SK-N-SH (cell line): Measurements from ENCODE around the gene KASH5. TPM values are rescaled to one million over a fixed set of nuclear protein-coding genes. Genes with fewer than 3 reads are reported as not detected.
"Not testable (repeated sequence)": the region's sequence is repeated elsewhere in the genome, so short reads cannot be mapped to it uniquely, and the experiment has no call there.

Experiments
- CTCF ChIA-PET: fragments of 300-600, 350-600 bp; formaldehyde crosslinking; extraction: SDS; loops from one replicate; lab custom pipeline; 2021; lab: Yijun Ruan, JAX
- POLR2A ChIA-PET: fragments of 350-600 bp; sonication (Branson Sonifier 250); formaldehyde crosslinking; extraction: SDS; loops from one replicate; lab custom pipeline; 2020; ENCODE audit warnings: antibody characterized with exemption, inconsistent platforms; lab: Yijun Ruan, JAX
- DNase-seq: peaks from one replicate; pipeline ENCODE4 v3.0.0; 2012
- H2AFZ ChIP-seq: fragments of 200-600 bp; sonication (generic); 2 replicates; pipeline ENCODE4 v1.8.1; 2016; ENCODE audit warnings: antibody characterized with exemption, mild to moderate bottlenecking, low read depth
- H3F3A ChIP-seq: fragments of 200-600 bp; sonication (generic); replicated peaks from 2 replicates; pipeline ENCODE3; 2016; ENCODE audit warnings: antibody characterized with exemption, mild to moderate bottlenecking; ENCODE audit not compliant: insufficient read depth
- H3K27ac ChIP-seq, 2 experiments: fragments of 200-500 bp in 1 of 2; fragments of 200-600 bp in 1 of 2; sonication (Bioruptor generic) in 1 of 2; sonication (generic), shearing (Covaris generic) in 1 of 2; 2 replicates each; pipeline versions ENCODE4 v1.5.1 to v1.6.1; 2014 to 2016; ENCODE audit warnings: low read depth in 2 of 2, inconsistent platforms in 1 of 2, low read length in 1 of 2, mild to moderate bottlenecking in 1 of 2, mixed read lengths in 1 of 2
- H3K27me3 ChIP-seq: fragments of 200-600 bp; sonication (generic), shearing (Covaris generic); 2 replicates; pipeline ENCODE4 v1.6.1; 2016; ENCODE audit warnings: mixed run types; ENCODE audit not compliant: insufficient read depth
- H3K36me3 ChIP-seq, 2 experiments: fragments of 200-500 bp in 1 of 2; fragments of 200-600 bp in 1 of 2; sonication (Bioruptor generic) in 1 of 2; sonication (generic) in 1 of 2; replicated peaks in 1 of 2; 2 replicates each; pipeline versions ENCODE3 to v1.5.1; 2014 to 2016; ENCODE audit warnings: low read length in 1 of 2, mild to moderate bottlenecking in 1 of 2; ENCODE audit not compliant: insufficient read depth in 2 of 2, control insufficient read depth in 1 of 2
- H3K4me1 ChIP-seq, 2 experiments: fragments of 200-500 bp in 1 of 2; fragments of 200-600 bp in 1 of 2; sonication (Bioruptor generic) in 1 of 2; sonication (generic), shearing (Covaris generic) in 1 of 2; 2 replicates each; pipeline versions ENCODE4 v1.5.1 to v1.6.1; 2014 to 2016; ENCODE audit warnings: low read depth in 1 of 2, low read length in 1 of 2, mixed run types in 1 of 2; ENCODE audit not compliant: insufficient read depth in 2 of 2, control insufficient read depth in 1 of 2
- H3K4me2 ChIP-seq: fragments of 200-600 bp; sonication (generic), shearing (Covaris generic); 2 replicates; pipeline ENCODE4 v1.6.1; 2017; ENCODE audit warnings: mixed run types
- H3K4me3 ChIP-seq, 2 experiments: fragments of 200-500 bp in 1 of 2; fragments of 200-600 bp in 1 of 2; sonication (Bioruptor generic) in 1 of 2; sonication (generic), shearing (Covaris generic) in 1 of 2; 2 replicates each; pipeline versions ENCODE4 v1.5.1 to v1.8.1; 2014 to 2016; ENCODE audit warnings: low read depth in 2 of 2, inconsistent platforms in 1 of 2, low read length in 1 of 2, mild to moderate bottlenecking in 1 of 2, mixed read lengths in 1 of 2, moderate library complexity in 1 of 2
- H3K79me2 ChIP-seq: fragments of 200-600 bp; sonication (generic); 2 replicates; pipeline ENCODE4 v1.8.1; 2017; ENCODE audit warnings: mild to moderate bottlenecking; ENCODE audit not compliant: insufficient read depth
- H3K9ac ChIP-seq: fragments of 200-600 bp; sonication (generic); 2 replicates; pipeline ENCODE4 v1.6.1; 2017; ENCODE audit warnings: mixed run types
- H3K9me2 ChIP-seq: fragments of 200-600 bp; sonication (generic); 2 replicates; pipeline ENCODE4 v1.6.1; 2017; ENCODE audit warnings: mixed run types
- H3K9me3 ChIP-seq: fragments of 200-600 bp; sonication (generic); 2 replicates; pipeline ENCODE4 v1.6.1; 2017; ENCODE audit warnings: mixed run types, mild to moderate bottlenecking, moderate library complexity
- H4K20me1 ChIP-seq: fragments of 200-600 bp; sonication (generic); 2 replicates; pipeline ENCODE4 v1.6.1; 2017; ENCODE audit warnings: mild to moderate bottlenecking, mixed run types; ENCODE audit not compliant: insufficient read depth
- ELF1 ChIP-seq: IDR thresholded peaks from 2 replicates; pipeline ENCODE4 v1.4.0; 2012
- EP300 ChIP-seq, 2 experiments: IDR thresholded peaks; 2 replicates each; pipeline versions ENCODE4 v1.4.0 to v1.6.1; 2012; ENCODE audit warnings: borderline replicate concordance in 1 of 2, low read depth in 1 of 2, low read length in 1 of 2
- FOXJ3 ChIP-seq: sonication (generic); formaldehyde crosslinking; IDR thresholded peaks from 2 replicates; pipeline ENCODE4 v1.5.1; 2020; ENCODE audit warnings: mild to moderate bottlenecking, missing genetic modification reagents
- FOXM1 ChIP-seq: IDR thresholded peaks from 2 replicates; pipeline ENCODE4 v1.4.0; 2012; ENCODE audit warnings: low read depth, mild to moderate bottlenecking
- MXI1 ChIP-seq: IDR thresholded peaks from 2 replicates; pipeline ENCODE4 v1.6.1; 2012; ENCODE audit warnings: mild to moderate bottlenecking, low read depth, low read length, improper control_type of control experiment
- NFIC ChIP-seq: IDR thresholded peaks from 2 replicates; pipeline ENCODE4 v1.4.0; 2012; ENCODE audit warnings: borderline replicate concordance
- PBX3 ChIP-seq: IDR thresholded peaks from 2 replicates; pipeline ENCODE4; 2012
- POLR2AphosphoS5 ChIP-seq: IDR thresholded peaks from 2 replicates; pipeline ENCODE4 v1.6.1; 2012; ENCODE audit warnings: low read depth, low read length
- RCOR1 ChIP-seq: fragments of 150-350 bp; IDR thresholded peaks from 2 replicates; pipeline ENCODE4 v1.6.1; 2017; ENCODE audit warnings: antibody characterized with exemption, low read length
- SMC3 ChIP-seq: IDR thresholded peaks from 2 replicates; pipeline ENCODE4 v1.6.1; 2012; ENCODE audit warnings: low read depth, low read length, improper control_type of control experiment
- TEAD4 ChIP-seq: IDR thresholded peaks from 2 replicates; pipeline ENCODE4 v1.4.0; 2012; ENCODE audit warnings: mild to moderate bottlenecking, borderline replicate concordance; ENCODE audit not compliant: insufficient read depth
- ZBTB33 ChIP-seq: IDR thresholded peaks from 2 replicates; pipeline ENCODE4 v1.4.0; 2012; ENCODE audit warnings: low read depth, borderline replicate concordance
- WGBS: methylation state at CpG from one replicate; pipeline ENCODE4 v1.1.6; 2017; ENCODE audit warnings: low lambda C conversion rate; 5-methylcytosine and 5-hydroxymethylcytosine counted together
- polyA plus RNA-seq, 3 experiments: library from polyadenylated mRNA; depleted of rRNA; stranded (reverse); fragments of >200 nt; gene quantifications; 2 replicates each; pipeline ENCODE4 v1.2.3, GENCODE V29; 2012
- TF ChIP-seq, protein P1 (sequence below): fragments of 200-600 bp; sonication (generic); IDR thresholded peaks from 2 replicates; pipeline ENCODE4 v1.6.1; 2017; ENCODE audit warnings: antibody characterized with exemption, mild to moderate bottlenecking, moderate library complexity

KASH5 gene
- polyA plus RNA-seq, 1 of the 3 experiments (the other 2 are of a cell fraction), result 0.20 TPM

DNA sequence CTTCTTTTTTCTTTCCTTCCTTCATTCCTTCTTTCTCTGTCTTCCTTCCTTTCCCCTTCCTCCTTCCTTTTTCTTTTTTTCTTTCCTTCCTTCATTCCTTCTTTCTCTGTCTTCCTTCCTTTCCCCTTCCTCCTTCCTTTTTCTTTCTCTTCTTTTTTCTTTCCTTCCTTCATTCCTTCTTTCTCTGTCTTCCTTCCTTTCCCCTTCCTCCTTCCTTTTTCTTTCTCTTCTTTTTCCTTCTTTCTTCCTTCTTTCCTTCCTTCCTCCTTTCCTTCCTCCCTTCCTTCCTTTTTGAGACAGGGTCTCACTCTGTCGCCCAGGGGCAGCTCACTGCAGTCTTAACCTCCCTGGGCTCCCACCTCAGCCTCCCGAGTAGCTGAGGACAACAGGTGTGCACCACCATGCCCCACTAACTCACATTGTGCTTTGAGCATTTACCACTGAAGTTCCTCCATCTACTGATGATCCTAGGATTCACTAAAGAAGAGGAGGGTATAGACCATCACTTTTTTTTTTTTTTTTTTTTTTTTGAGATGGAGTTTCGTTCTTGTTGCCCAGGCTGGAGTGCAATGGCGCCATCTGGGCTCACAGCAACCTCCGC, 56.2 kb downstream of the KASH5 start:
- H3K4me3 ChIP-seq, POLR2A ChIA-PET, H4K20me1 ChIP-seq, H3K9me3 ChIP-seq, H3K79me2 ChIP-seq, DNase-seq, H3K27ac ChIP-seq, H2AFZ ChIP-seq, H3K9ac ChIP-seq, H3K36me3 ChIP-seq, H3K9me2 ChIP-seq: not testable (repeated sequence)
- peaks cover 26% of the 10 kb centered on the region for H3K27me3 ChIP-seq
- H3K4me1 ChIP-seq, result peaks cover 0 to 22% of the 10 kb centered on the region in 2 experiments; a peak in 1 of 4 replicates
- peaks cover 27% of the 10 kb centered on the region for H3F3A ChIP-seq
- CTCF ChIA-PET, result interaction anchor here (0.5 to 11.2 kb wide), 12 partner anchors 15 to 1273 kb away, joined by 3 to 149 read pairs (median 4); partner anchors contain the start of genes CGB7 and KASH5
- 27% methylated on average over 5 of the region's 5 CpGs for WGBS
- H3K4me2 ChIP-seq, result peak overlapping the region; percentile 96

DNA sequence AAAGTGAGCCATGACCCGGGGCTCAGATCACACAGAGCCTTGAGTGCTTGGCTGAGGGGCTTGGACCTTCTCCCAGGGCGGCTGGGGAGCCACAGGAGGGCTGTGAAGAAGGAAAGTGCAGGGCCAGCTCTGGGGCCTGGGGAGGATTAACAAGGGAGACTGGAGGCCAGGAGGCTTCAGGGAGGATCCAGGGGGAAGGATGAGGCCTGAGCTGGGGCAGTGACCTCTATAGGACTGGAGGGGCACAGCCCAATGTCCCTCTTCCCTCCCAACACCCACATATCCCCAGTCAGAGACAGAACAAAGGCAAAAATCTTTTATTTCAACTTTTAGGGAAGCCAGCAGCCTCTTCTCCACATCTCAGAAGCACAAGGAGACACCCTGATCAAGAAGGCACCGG, 57.9 kb downstream of the KASH5 start:
- peaks cover 0 to 22% of the 10 kb centered on the region in 2 experiments; a peak in 2 of 4 replicates for H3K4me1 ChIP-seq
- CTCF ChIA-PET, result interaction anchor here (0.9 to 11.2 kb wide), 4 partner anchors 8 to 145 kb away, joined by 3 to 149 read pairs (median 4); partner anchors contain the start of gene KASH5

More for the DNA sequence above, 57.9 kb downstream of the KASH5 start:
- no peak overlapping the region for H3K27ac ChIP-seq
- peaks cover 12 to 13% of the 10 kb centered on the region in 2 experiments for H3K36me3 ChIP-seq
- H3K9me3 ChIP-seq, result no peaks in the 10 kb centered on the region
- POLR2A ChIA-PET, result interaction anchor here (0.6 kb wide), 1 partner anchor 42 kb away, joined by 3 read pairs; no protein-coding TSS in a partner anchor
- no peak overlapping the region for H3K4me3 ChIP-seq
- H3K27me3 ChIP-seq, result peaks cover 8% of the 10 kb centered on the region; the same call in 1 of the 2 replicates
- H3K9me2 ChIP-seq, result no peaks in the 10 kb centered on the region
- H3K9ac ChIP-seq, result no peak overlapping the region
- no peak overlapping the region for H3K4me2 ChIP-seq
- peaks cover 18% of the 10 kb centered on the region for H3F3A ChIP-seq
- DNase-seq, result no peak
- H3K79me2 ChIP-seq, result peaks cover 22% of the 10 kb centered on the region
- no peak overlapping the region for H2AFZ ChIP-seq
- 50% methylated on average over 3 of the region's 3 CpGs for WGBS
- H4K20me1 ChIP-seq, result no peaks in the 10 kb centered on the region; the same call in 1 of the 2 replicates
- no peak for TF ChIP-seq MXI1
- no peak for TF ChIP-seq RCOR1
- TF ChIP-seq ZBTB33, result no peak
- no peak for TF ChIP-seq POLR2AphosphoS5
- TF ChIP-seq ELF1, result no peak
- TF ChIP-seq SMC3, result no peak
- TF ChIP-seq FOXJ3 (CRISPR knock-in tag), result no peak
- TF ChIP-seq PBX3, result no peak
- no peak for TF ChIP-seq TEAD4
- no peak for TF ChIP-seq NFIC
- no peak for TF ChIP-seq EP300 (IDR thresholded peaks at IDR 0.05; ENCODE audit: borderline replicate concordance in 1 of 2, low read depth in 1 of 2, low read length in 1 of 2)
- TF ChIP-seq, protein P1, sequence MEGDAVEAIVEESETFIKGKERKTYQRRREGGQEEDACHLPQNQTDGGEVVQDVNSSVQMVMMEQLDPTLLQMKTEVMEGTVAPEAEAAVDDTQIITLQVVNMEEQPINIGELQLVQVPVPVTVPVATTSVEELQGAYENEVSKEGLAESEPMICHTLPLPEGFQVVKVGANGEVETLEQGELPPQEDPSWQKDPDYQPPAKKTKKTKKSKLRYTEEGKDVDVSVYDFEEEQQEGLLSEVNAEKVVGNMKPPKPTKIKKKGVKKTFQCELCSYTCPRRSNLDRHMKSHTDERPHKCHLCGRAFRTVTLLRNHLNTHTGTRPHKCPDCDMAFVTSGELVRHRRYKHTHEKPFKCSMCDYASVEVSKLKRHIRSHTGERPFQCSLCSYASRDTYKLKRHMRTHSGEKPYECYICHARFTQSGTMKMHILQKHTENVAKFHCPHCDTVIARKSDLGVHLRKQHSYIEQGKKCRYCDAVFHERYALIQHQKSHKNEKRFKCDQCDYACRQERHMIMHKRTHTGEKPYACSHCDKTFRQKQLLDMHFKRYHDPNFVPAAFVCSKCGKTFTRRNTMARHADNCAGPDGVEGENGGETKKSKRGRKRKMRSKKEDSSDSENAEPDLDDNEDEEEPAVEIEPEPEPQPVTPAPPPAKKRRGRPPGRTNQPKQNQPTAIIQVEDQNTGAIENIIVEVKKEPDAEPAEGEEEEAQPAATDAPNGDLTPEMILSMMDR, result no peak
- no peak for TF ChIP-seq FOXM1
